Memory B cell (primary cell): ENCODE results near the gene CSTF3.
A peak's percentile ranks its signal among the peaks of the same experiment; 100 is the strongest.
"Not testable (repeated sequence)": the region's sequence is repeated elsewhere in the genome, so short reads cannot be mapped to it uniquely, and the experiment has no call there.

ENCODE experiments used
- ATAC-seq: fragments of 150-1000 bp; cut with Tn5 transposase; 2 replicates; pipeline ENCODE4 v1.10.0; 2021; ENCODE audit warnings: low read depth, mild to moderate bottlenecking, moderate library complexity
- DNase-seq, 2 donors: peaks; one replicate each; pipeline ENCODE4 v3.0.0; 2022; ENCODE audit warnings: low spot score in 2 of 2
- H3K27ac Mint-ChIP-seq: one replicate; pipeline ENCODE4 v1.8.0; 2022; ENCODE audit warnings: mild to moderate bottlenecking, moderate library complexity, mixed read lengths
- H3K27me3 Mint-ChIP-seq: one replicate; pipeline ENCODE4 v1.8.0; 2022; ENCODE audit warnings: mixed read lengths
- H3K36me3 Mint-ChIP-seq: one replicate; pipeline ENCODE4 v1.8.0; 2022; ENCODE audit warnings: mild to moderate bottlenecking, mixed read lengths
- H3K4me1 Mint-ChIP-seq: one replicate; pipeline ENCODE4 v1.8.0; 2022; ENCODE audit warnings: mixed read lengths
- H3K4me3 Mint-ChIP-seq: one replicate; pipeline ENCODE4 v1.8.0; 2022; ENCODE audit warnings: mild to moderate bottlenecking, moderate library complexity, mixed read lengths
- H3K9me3 Mint-ChIP-seq: one replicate; pipeline ENCODE4 v1.8.0; 2022; ENCODE audit warnings: mixed read lengths

Gene CSTF3

GRCh38 chr11:33177676-33178336, 16.5 kb upstream of the CSTF3 start:
- H3K27me3 Mint-ChIP-seq, result no peaks in the 10 kb centered on the region
- no peaks in the 10 kb centered on the region for H3K4me1 Mint-ChIP-seq
- H3K27ac Mint-ChIP-seq, result no peak overlapping the region
- H3K4me3 Mint-ChIP-seq, result no peak overlapping the region
- peaks cover 2% of the 10 kb centered on the region for H3K36me3 Mint-ChIP-seq
- H3K9me3 Mint-ChIP-seq, result peaks cover 2% of the 10 kb centered on the region
- DNase-seq (no peak), ATAC-seq (no peak)

- not testable (repeated sequence) for DNase-seq, H3K4me1 Mint-ChIP-seq, H3K9me3 Mint-ChIP-seq, H3K4me3 Mint-ChIP-seq, H3K27me3 Mint-ChIP-seq, H3K27ac Mint-ChIP-seq, H3K36me3 Mint-ChIP-seq, ATAC-seq
Observed at GRCh38 chr11:33176760-33177159, 15.5 kb upstream of the CSTF3 start.

- Mint-ChIP-seq H3K27me3 (no peaks in the 10 kb centered on the region), H3K4me1 (no peaks in the 10 kb centered on the region), H3K36me3 (peaks cover 3% of the 10 kb centered on the region), H3K27ac (no peak overlapping the region), H3K4me3 (no peak overlapping the region), H3K9me3 (no peaks in the 10 kb centered on the region)
- DNase-seq (no peak), ATAC-seq (no peak)
Observed at GRCh38 chr11:33172996-33173395, 11.7 kb upstream of the CSTF3 start.

- no peak overlapping the region for H3K4me3 Mint-ChIP-seq
- no peaks in the 10 kb centered on the region for H3K9me3 Mint-ChIP-seq
- no peak overlapping the region for H3K27ac Mint-ChIP-seq
- H3K4me1 Mint-ChIP-seq, result no peaks in the 10 kb centered on the region
- peaks cover 3% of the 10 kb centered on the region for H3K36me3 Mint-ChIP-seq
- ATAC-seq (no peak), DNase-seq (no peak)
- H3K27me3 Mint-ChIP-seq, result no peaks in the 10 kb centered on the region
Observed at GRCh38 chr11:33172345-33172744, 11.1 kb upstream of the CSTF3 start.

- Mint-ChIP-seq H3K27ac (no peak overlapping the region), H3K4me3 (no peak overlapping the region), H3K9me3 (no peaks in the 10 kb centered on the region), H3K36me3 (peaks cover 3% of the 10 kb centered on the region), H3K4me1 (no peaks in the 10 kb centered on the region), H3K27me3 (no peaks in the 10 kb centered on the region)
- ATAC-seq (no peak), DNase-seq (no peak)
Observed at GRCh38 chr11:33171251-33171650, 10.0 kb upstream of the CSTF3 start.

- ATAC-seq, result no peak
- Mint-ChIP-seq H3K27me3 (no peaks in the 10 kb centered on the region), H3K36me3 (peaks cover 3% of the 10 kb centered on the region), H3K9me3 (no peaks in the 10 kb centered on the region), H3K27ac (no peak overlapping the region), H3K4me3 (no peak overlapping the region), H3K4me1 (no peaks in the 10 kb centered on the region)
- no peak for DNase-seq
Observed at GRCh38 chr11:33168709-33169200, 7.5 kb upstream of the CSTF3 start.

GRCh38 chr11:33162831-33163230, 1.6 kb upstream of the CSTF3 start:
- Mint-ChIP-seq H3K9me3 (no peaks in the 10 kb centered on the region), H3K4me1 (peaks cover 21% of the 10 kb centered on the region), H3K27ac (no peak overlapping the region), H3K4me3 (peak overlapping the region; percentile 54), H3K27me3 (no peaks in the 10 kb centered on the region), H3K36me3 (peaks cover 4% of the 10 kb centered on the region)
- DNase-seq (no peak), ATAC-seq (no peak)

- no peak for DNase-seq
- H3K4me3 Mint-ChIP-seq, result peak overlapping the region; percentile 97
- peaks cover 6% of the 10 kb centered on the region for H3K36me3 Mint-ChIP-seq
- H3K27me3 Mint-ChIP-seq, result no peaks in the 10 kb centered on the region
- no peak for ATAC-seq
- H3K9me3 Mint-ChIP-seq, result no peaks in the 10 kb centered on the region
- peaks cover 30% of the 10 kb centered on the region for H3K4me1 Mint-ChIP-seq
- H3K27ac Mint-ChIP-seq, result peak overlapping the region; percentile 98
Observed at GRCh38 chr11:33160587-33160986, 693 bp downstream of the CSTF3 start.

- peaks cover 31% of the 10 kb centered on the region for H3K4me1 Mint-ChIP-seq
- H3K36me3 Mint-ChIP-seq, result peaks cover 6% of the 10 kb centered on the region
- H3K27ac Mint-ChIP-seq, result peak overlapping the region; percentile 98
Observed at GRCh38 chr11:33160136-33160535, 1.1 kb downstream of the CSTF3 start.

GRCh38 chr11:33159378-33159867, 1.9 kb downstream of the CSTF3 start:
- H3K27ac Mint-ChIP-seq, H3K9me3 Mint-ChIP-seq, DNase-seq, ATAC-seq, H3K27me3 Mint-ChIP-seq, H3K36me3 Mint-ChIP-seq: not testable (repeated sequence)
- Mint-ChIP-seq H3K4me1 (peaks cover 31% of the 10 kb centered on the region), H3K4me3 (peak overlapping the region; percentile 50)

More at GRCh38 chr11:33160136-33160535, 1.1 kb downstream of the CSTF3 start:
- ATAC-seq, result no peak
- peak overlapping the region; percentile 97 for H3K4me3 Mint-ChIP-seq
- H3K27me3 Mint-ChIP-seq, result no peaks in the 10 kb centered on the region
- DNase-seq, result no peak
- H3K9me3 Mint-ChIP-seq, result no peaks in the 10 kb centered on the region

- no peak for DNase-seq
- H3K27ac Mint-ChIP-seq, result peak overlapping the region; percentile 51
- H3K36me3 Mint-ChIP-seq, result peaks cover 10% of the 10 kb centered on the region
- no peaks in the 10 kb centered on the region for H3K9me3 Mint-ChIP-seq
- H3K4me3 Mint-ChIP-seq, result peak overlapping the region; percentile 59
- no peak for ATAC-seq
- H3K27me3 Mint-ChIP-seq, result no peaks in the 10 kb centered on the region
- H3K4me1 Mint-ChIP-seq, result peaks cover 31% of the 10 kb centered on the region
Observed at GRCh38 chr11:33158596-33159275, 2.5 kb downstream of the CSTF3 start.

- ATAC-seq (no peak), DNase-seq (no peak)
- Mint-ChIP-seq H3K27me3 (no peaks in the 10 kb centered on the region), H3K4me3 (no peak overlapping the region), H3K9me3 (no peaks in the 10 kb centered on the region), H3K36me3 (peaks cover 10% of the 10 kb centered on the region), H3K27ac (no peak overlapping the region), H3K4me1 (peaks cover 28% of the 10 kb centered on the region)
Observed at GRCh38 chr11:33157103-33158027, 3.9 kb downstream of the CSTF3 start.

- ATAC-seq, result no peak
- Mint-ChIP-seq H3K27me3 (no peaks in the 10 kb centered on the region), H3K4me1 (peaks cover 9% of the 10 kb centered on the region), H3K36me3 (peaks cover 12% of the 10 kb centered on the region), H3K27ac (no peak overlapping the region), H3K9me3 (no peaks in the 10 kb centered on the region), H3K4me3 (no peak overlapping the region)
- DNase-seq, result no peak
Observed at GRCh38 chr11:33151399-33151798, 9.9 kb downstream of the CSTF3 start.

- Mint-ChIP-seq H3K9me3 (no peaks in the 10 kb centered on the region), H3K27ac (no peak overlapping the region), H3K4me3 (no peak overlapping the region), H3K4me1 (peaks cover 3% of the 10 kb centered on the region), H3K27me3 (no peaks in the 10 kb centered on the region), H3K36me3 (peaks cover 11% of the 10 kb centered on the region)
- ATAC-seq (no peak), DNase-seq (no peak)
Observed at GRCh38 chr11:33147559-33147958, 13.7 kb downstream of the CSTF3 start.
